GM23248 (cell line): ENCODE measurements around the gene TPD52L2.

Experiments used
- EZH2 ChIP-seq: fragments of 200-600 bp; sonication (generic); IDR thresholded peaks from 2 replicates; pipeline ENCODE4 v1.6.1; 2018; ENCODE audit warnings: antibody characterized with exemption, mild to moderate bottlenecking; ENCODE audit not compliant: insufficient read depth, poor library complexity, severe bottlenecking
- EZH2phosphoT487 ChIP-seq: fragments of 200-600 bp; sonication (generic); IDR thresholded peaks from 2 replicates; pipeline ENCODE4 v1.6.1; 2018; ENCODE audit warnings: antibody characterized with exemption, moderate library complexity, mild to moderate bottlenecking, low read depth; ENCODE audit not compliant: insufficient read depth

GRCh38 chr20:63923651-63924050, 58.6 kb downstream of the TPD52L2 start:
- no peak for TF ChIP-seq EZH2
- no peak for TF ChIP-seq EZH2phosphoT487
